Epithelial cell of esophagus (primary cell): Measurements from ENCODE around the gene GLYR1.
A peak's percentile ranks its signal among the peaks of the same experiment; 100 is the strongest.

Experiments
- DNase-seq: peaks from one replicate; pipeline ENCODE4 v3.0.0; 2010; ENCODE audit warnings: low read depth
- H3K4me3 ChIP-seq: 2 replicates; pipeline ENCODE4 v1.5.1; 2011; ENCODE audit warnings: mild to moderate bottlenecking, low read length, control low read depth
- TF ChIP-seq, protein P1 (sequence below): IDR thresholded peaks from 2 replicates; pipeline ENCODE4 v1.5.1; 2011; ENCODE audit warnings: low read depth, mild to moderate bottlenecking, low read length, control low read depth, inconsistent platforms; ENCODE audit not compliant: insufficient read depth; ENCODE audit errors: missing control alignments

GLYR1 gene

DNA sequence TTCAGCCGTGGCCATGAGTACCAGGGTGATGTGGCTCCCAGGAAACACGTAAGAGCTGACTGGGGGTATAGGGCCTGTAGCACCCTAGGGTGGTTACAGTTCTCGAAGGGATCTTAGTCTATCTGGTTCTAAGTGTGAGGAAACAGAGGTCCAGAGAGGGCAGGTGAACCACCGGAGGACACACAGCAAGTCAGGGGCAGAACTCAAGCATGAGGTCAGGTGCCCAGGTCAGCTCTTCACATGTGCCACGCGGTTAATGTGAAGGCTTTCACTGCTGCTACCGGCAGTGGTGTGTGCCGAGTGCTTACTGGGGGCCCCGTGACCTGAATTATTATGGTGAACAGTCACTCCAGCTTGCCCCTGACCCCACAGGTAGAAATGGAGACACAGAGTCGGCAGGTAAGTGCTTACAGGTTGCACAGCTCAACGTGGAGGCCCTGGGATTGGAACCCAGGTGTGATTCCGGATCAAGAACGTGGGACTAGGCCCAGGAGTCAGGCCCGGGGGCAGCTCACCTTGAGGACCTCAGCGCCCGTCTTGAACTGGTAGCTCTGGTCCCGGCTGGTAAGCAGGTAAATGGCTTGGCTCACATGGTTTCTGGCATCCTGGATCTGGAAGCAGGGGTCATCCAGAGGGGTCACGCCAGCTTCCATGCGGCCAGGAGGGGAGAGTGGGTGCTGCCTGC is 47.8 kb downstream of the GLYR1 start:
- H3K4me3 ChIP-seq, result no peak overlapping the region
- no peak for DNase-seq
- TF ChIP-seq, protein P1, sequence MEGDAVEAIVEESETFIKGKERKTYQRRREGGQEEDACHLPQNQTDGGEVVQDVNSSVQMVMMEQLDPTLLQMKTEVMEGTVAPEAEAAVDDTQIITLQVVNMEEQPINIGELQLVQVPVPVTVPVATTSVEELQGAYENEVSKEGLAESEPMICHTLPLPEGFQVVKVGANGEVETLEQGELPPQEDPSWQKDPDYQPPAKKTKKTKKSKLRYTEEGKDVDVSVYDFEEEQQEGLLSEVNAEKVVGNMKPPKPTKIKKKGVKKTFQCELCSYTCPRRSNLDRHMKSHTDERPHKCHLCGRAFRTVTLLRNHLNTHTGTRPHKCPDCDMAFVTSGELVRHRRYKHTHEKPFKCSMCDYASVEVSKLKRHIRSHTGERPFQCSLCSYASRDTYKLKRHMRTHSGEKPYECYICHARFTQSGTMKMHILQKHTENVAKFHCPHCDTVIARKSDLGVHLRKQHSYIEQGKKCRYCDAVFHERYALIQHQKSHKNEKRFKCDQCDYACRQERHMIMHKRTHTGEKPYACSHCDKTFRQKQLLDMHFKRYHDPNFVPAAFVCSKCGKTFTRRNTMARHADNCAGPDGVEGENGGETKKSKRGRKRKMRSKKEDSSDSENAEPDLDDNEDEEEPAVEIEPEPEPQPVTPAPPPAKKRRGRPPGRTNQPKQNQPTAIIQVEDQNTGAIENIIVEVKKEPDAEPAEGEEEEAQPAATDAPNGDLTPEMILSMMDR, result no peak

DNA sequence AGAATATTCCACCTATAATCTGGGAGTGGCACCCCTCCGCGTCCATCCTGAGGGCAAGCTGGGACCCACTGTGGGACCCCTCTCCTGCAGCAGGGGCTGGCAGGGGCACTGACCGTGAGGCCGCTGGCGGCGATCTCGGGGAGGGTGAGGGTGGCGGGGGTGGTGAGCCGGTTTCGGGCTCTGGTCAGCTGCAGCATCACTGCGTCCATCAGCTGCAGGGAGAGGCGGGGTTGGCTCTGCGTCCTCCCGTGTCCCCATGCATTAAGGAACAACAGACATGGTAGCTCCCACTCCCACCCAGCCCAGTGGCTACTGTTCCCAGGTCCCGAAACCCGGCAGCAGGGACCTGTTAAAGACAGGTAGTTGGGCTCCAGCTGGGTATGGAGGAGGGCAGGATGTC is 48.6 kb downstream of the GLYR1 start:
- H3K4me3 ChIP-seq, result no peak overlapping the region
- DNase-seq, result no peak
- TF ChIP-seq, protein P1, result no peak

DNA sequence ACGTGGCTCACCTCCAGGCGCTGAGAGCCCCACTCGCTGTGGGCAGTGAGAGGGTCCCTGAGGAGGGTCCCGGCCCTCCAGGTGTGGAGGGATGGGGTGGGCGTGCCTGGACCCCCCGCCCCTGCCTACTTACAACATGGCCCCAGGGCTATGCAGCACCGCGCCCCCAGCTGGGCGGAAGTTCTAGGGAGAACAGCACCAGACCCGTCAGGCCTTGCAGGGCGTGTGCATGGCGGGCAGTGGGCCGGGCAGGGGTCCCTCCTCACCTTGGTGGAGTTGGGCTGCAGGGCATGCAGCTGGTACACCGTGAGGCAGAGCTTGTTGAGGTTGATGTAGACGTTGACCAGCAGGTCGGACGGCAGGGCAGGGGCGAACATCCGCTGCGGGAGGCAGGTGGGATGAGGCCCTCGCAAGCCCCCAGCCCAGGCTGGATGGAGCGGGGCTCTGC is 49.3 kb downstream of the GLYR1 start:
- TF ChIP-seq, protein P1, result no peak
- no peak for DNase-seq
- no peak overlapping the region for H3K4me3 ChIP-seq

DNA sequence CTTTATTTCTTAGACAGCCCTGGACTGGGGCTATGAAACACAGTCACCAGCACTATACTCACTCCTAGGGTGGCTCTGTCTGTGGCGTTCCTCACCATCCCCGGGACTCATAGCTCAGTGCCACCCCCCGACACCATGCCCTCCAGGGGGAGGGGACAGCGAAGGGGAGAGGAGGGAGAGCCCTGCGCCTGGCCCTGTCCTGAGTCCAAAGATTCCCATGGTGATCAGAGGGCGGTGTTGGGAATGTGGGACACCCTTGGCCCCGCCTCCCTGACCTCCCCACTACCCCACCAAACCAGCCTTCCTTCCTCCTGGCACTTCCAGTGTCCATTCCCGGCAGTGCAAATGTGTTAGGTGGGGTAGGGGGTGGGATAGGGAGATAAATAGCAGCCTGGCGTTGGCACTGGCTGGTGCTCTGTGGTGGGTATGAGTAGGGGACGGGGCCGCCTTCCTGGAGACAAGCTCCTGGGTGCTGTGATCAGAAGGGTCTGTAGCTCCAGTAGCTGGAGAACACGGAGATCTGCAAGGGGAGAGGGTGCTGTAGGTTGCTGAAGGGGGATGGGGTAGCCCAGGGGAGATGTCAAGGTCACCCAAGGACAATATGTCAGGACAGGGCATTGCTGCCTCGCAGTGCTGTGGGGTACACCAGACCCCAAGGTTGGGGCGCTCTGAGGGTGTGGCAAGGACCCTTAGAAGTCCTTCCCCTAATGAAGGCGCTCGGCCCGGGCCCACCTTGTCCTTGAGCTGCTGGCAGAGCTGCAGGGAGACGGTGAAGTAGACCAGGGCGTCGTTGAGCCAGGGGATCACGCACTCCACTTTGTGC is 49.9 kb downstream of the GLYR1 start:
- no peak for DNase-seq
- TF ChIP-seq, protein P1, result no peak
- no peak overlapping the region for H3K4me3 ChIP-seq

DNA sequence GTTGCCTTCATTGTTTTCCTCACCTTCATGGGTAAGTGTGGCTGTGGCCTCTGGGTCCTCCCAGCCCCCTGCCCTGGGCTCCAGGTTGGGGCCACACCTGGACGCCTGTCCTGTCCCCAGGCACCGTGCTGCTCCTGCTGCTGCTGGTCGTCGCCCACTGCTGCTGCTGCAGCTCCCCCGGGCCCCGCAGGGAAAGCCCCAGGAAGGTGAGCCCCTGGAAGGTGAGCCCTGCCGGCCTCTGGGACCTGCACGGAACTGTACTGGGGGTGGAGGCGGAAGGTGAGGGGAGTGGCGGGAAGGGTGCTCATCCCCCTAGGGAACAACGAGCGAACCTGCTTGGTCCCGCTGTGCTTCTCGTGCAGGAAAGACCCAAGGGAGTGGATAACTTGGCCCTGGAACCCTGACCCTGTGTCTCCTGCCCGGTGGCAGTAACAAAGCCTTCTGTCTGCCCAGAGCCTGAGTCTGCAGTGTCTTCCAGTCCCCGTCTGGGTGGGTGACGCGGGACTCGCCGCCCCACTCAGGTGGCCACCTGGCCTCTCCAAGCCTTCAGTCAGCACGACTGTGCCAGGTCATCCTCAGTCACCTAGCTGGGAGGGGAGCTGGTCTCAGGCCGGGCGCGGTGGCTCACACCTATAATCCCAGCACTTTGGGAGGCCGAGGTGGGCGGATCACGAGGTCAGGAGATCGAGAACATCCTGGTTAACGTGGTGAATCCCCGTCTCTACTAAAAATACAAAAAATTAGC is 51.1 kb downstream of the GLYR1 start:
- TF ChIP-seq, protein P1, result no peak
- DNase-seq, result no peak
- peak overlapping the region; percentile 11 for H3K4me3 ChIP-seq

DNA sequence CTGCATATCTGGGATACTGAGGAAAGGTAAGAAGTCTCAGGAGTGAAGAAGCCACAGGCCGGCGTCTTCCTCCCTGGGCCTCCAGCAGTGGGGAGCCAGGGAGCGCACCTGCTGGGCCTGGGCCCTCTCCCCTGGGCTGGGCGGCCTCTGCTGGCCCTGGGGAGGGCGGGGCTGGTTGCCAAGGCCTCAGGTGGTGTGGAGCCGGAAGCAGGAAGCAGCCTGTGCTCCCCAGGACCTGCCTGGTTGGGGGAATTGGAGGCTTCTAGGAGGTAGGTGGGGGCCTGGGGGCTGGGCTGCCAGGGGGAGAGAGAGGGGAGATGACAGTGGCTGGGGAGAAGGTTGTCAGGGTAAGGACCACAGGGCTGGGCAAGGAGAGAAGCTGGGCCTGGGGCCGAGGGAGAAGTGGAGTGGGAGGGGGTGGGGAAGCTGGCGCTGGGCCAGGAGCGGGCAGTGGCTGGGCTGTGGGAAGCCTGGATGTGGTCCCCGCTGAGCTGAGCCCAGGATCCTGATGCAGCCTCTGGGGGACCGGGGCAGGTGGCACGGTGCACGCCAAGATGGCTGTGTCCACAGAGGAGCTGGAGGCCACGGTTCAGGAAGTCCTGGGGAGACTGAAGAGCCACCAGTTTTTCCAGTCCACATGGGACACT is 51.8 kb downstream of the GLYR1 start, which contains the start of gene SMIM22:
SMIM22 (plus strand) TSS at position 189 of the 647 bp plus-strand sequence; CDS start at position 555, 366 bp downstream.
- TF ChIP-seq, protein P1, result no peak
- no peak for DNase-seq
- H3K4me3 ChIP-seq, result peak within 1 kb of the TSS; percentile 11
